Endothelial cell of umbilical vein (primary cell): Measurements from ENCODE around the gene FAM3D. TPM values are rescaled to one million over a fixed set of nuclear protein-coding genes. Genes with fewer than 3 reads are reported as not detected.
A peak's percentile ranks its signal among the peaks of the same experiment; 100 is the strongest.

ENCODE experiments used
- BruUV-seq: library from RNA; stranded (reverse); fragments of 400-500 nt; replicated peaks from 2 replicates; lab custom pipeline; 2021; lab: Mats Ljungman, UMichigan
- CTCF ChIA-PET: fragments of 300-600, 350-600 bp; sonication (Branson Sonifier 250); formaldehyde crosslinking; loops from one replicate; lab custom pipeline; 2021; ENCODE audit warnings: antibody characterized with exemption, inconsistent platforms; lab: Charles Lee
- POLR2A ChIA-PET: fragments of 300-600, 350-600 bp; sonication (Branson Sonifier 250); formaldehyde crosslinking; loops from one replicate; lab custom pipeline; 2021; ENCODE audit warnings: antibody characterized with exemption, inconsistent platforms; lab: Charles Lee
- DNase-seq: peaks from one replicate; pipeline ENCODE4 v3.0.0-alpha.2; 2011; ENCODE audit warnings: low read depth, low spot score
- FAIRE-seq: peaks from 2 replicates; lab custom pipeline; 2011; peaks lifted over from hg19 to GRCh38; lab: Jason Lieb, UNC
- H2AFZ ChIP-seq: 2 replicates; pipeline ENCODE4 v1.6.0; 2012; ENCODE audit warnings: low read depth, low read length, control low read depth, inconsistent platforms
- H3K27ac ChIP-seq: 2 replicates; pipeline ENCODE4 v1.5.1; 2011; ENCODE audit warnings: low read depth, mild to moderate bottlenecking, control low read depth, low read length, moderate library complexity; ENCODE audit not compliant: insufficient read depth
- H3K27me3 ChIP-seq, 2 experiments: 2 replicates each; pipeline versions ENCODE4 v1.6.0 to v1.6.1; 2011; ENCODE audit warnings: low read length in 2 of 2, mixed read lengths in 1 of 2; ENCODE audit not compliant: control insufficient read depth in 2 of 2, insufficient read depth in 2 of 2
- H3K36me3 ChIP-seq, 2 experiments: 2 replicates in 1 of 2; 3 replicates in 1 of 2; pipeline ENCODE4 v1.5.1; 2011; ENCODE audit warnings: low read length in 2 of 2, mild to moderate bottlenecking in 1 of 2, moderate library complexity in 1 of 2; ENCODE audit not compliant: control insufficient read depth in 2 of 2, insufficient read depth in 2 of 2; ENCODE audit errors: extremely low read depth in 1 of 2
- H3K4me1 ChIP-seq: 3 replicates; pipeline ENCODE4 v1.5.1; 2011; ENCODE audit warnings: mild to moderate bottlenecking, low read length; ENCODE audit not compliant: control insufficient read depth, insufficient read depth; ENCODE audit errors: extremely low read depth
- H3K4me2 ChIP-seq: 2 replicates; pipeline ENCODE4 v1.6.1; 2011; ENCODE audit warnings: low read length, control low read depth, mixed read lengths; ENCODE audit not compliant: insufficient read depth
- H3K4me3 ChIP-seq, 3 experiments: fragments of 200-600 bp in 1 of 3; sonication (generic), shearing (Covaris generic) in 1 of 3; replicated peaks in 1 of 3; 2 replicates each; pipeline ENCODE4 v1.5.1; 2011 to 2016; ENCODE audit warnings: control low read depth in 3 of 3, low read length in 3 of 3, mild to moderate bottlenecking in 2 of 3, inconsistent platforms in 1 of 3, low read depth in 1 of 3, moderate library complexity in 1 of 3; ENCODE audit not compliant: insufficient read depth in 1 of 3
- H3K79me2 ChIP-seq: 2 replicates; pipeline ENCODE4 v1.6.0; 2012; ENCODE audit warnings: low read length, inconsistent platforms; ENCODE audit not compliant: control insufficient read depth, insufficient read depth
- H3K9ac ChIP-seq: replicated peaks from 2 replicates; pipeline ENCODE3; 2011; ENCODE audit warnings: low read length, control low read depth; ENCODE audit not compliant: insufficient read depth; ENCODE audit errors: extremely low read depth
- H3K9me1 ChIP-seq: replicated peaks from 3 replicates; pipeline ENCODE4 v1.6.0; 2011; ENCODE audit warnings: mild to moderate bottlenecking, low read length; ENCODE audit not compliant: control insufficient read depth, insufficient read depth; ENCODE audit errors: extremely low read depth
- H3K9me3 ChIP-seq: replicated peaks from 2 replicates; pipeline ENCODE4 v1.5.1; 2012; ENCODE audit warnings: low read length, inconsistent platforms; ENCODE audit not compliant: control insufficient read depth, insufficient read depth
- H4K20me1 ChIP-seq: replicated peaks from 2 replicates; pipeline ENCODE3; 2011; ENCODE audit warnings: mild to moderate bottlenecking, low read length; ENCODE audit not compliant: control insufficient read depth, insufficient read depth; ENCODE audit errors: extremely low read depth
- CTCF ChIP-seq, 2 donors: IDR thresholded peaks; 1 replicate in 1 of 2; 2 replicates in 1 of 2; pipeline ENCODE4 v1.5.1; 2011; ENCODE audit warnings: low read length in 2 of 2, mild to moderate bottlenecking in 2 of 2, moderate library complexity in 2 of 2, control low read depth in 1 of 2, inconsistent platforms in 1 of 2, low read depth in 1 of 2; ENCODE audit not compliant: insufficient read depth in 1 of 2; ENCODE audit errors: extremely low read depth in 1 of 2
- EZH2 ChIP-seq: IDR thresholded peaks from 2 replicates; pipeline ENCODE4 v1.6.1; 2012; ENCODE audit warnings: borderline replicate concordance, low read depth, mild to moderate bottlenecking, moderate library complexity, low read length, inconsistent platforms; ENCODE audit not compliant: severe bottlenecking
- FOS ChIP-seq: IDR thresholded peaks from 2 replicates; pipeline ENCODE4 v1.6.1; 2011; ENCODE audit warnings: mild to moderate bottlenecking, low read length, moderate library complexity, borderline replicate concordance; ENCODE audit not compliant: insufficient read depth
- GATA2 ChIP-seq: IDR thresholded peaks from 2 replicates; pipeline ENCODE4 v1.7.0; 2011; ENCODE audit warnings: low read depth, mild to moderate bottlenecking, moderate library complexity, mixed read lengths, low read length; ENCODE audit not compliant: insufficient read length, insufficient read depth
- JUN ChIP-seq: IDR thresholded peaks from 2 replicates; pipeline ENCODE4 v1.6.1; 2011; ENCODE audit warnings: borderline replicate concordance, low read depth; ENCODE audit not compliant: insufficient read length, insufficient read depth
- MAX ChIP-seq: IDR thresholded peaks from 2 replicates; pipeline ENCODE4 v1.6.1; 2011; ENCODE audit not compliant: insufficient read depth, insufficient read length
- MYC ChIP-seq: IDR thresholded peaks from one replicate; pipeline ENCODE4 v1.6.1; 2011; ENCODE audit warnings: mild to moderate bottlenecking, low read depth, low read length
- POLR2A ChIP-seq: IDR thresholded peaks from 2 replicates; pipeline ENCODE4 v1.6.1; 2012; ENCODE audit warnings: low read depth, mild to moderate bottlenecking, control low read depth, low read length
- POLR2AphosphoS5 ChIP-seq: IDR thresholded peaks from 2 replicates; pipeline ENCODE4 v1.6.1; 2012; ENCODE audit warnings: low read depth, mild to moderate bottlenecking, control low read depth, low read length, moderate library complexity; ENCODE audit not compliant: insufficient read depth
- dilution Hi-C: fragments of 300-500 bp; cut with MboI; formaldehyde crosslinking; loops from one replicate; pipeline ENCODE4 v1.15.0; 2019; ENCODE audit warnings: low sequenced_read_pairs; ENCODE audit not compliant: extremely low pct_ligation_motif_present
- intact Hi-C: fragments of 100-400 bp; cut with micrococcal nuclease; formaldehyde crosslinking; loops from one replicate; pipeline ENCODE4 v1.10.0; 2022
- polyA plus RNA-seq, 4 experiments: library from polyadenylated mRNA; depleted of rRNA in 3 of 4; stranded (reverse) in 3 of 4; unstranded in 1 of 4; fragments of >200 nt; gene quantifications; 2 replicates each; pipeline versions ENCODE4 v1.2.1 to v1.2.3, GENCODE V29; 2011 to 2012; ENCODE audit warnings: missing spikeins in 1 of 4
- total RNA-seq: library from RNA; stranded (reverse); gene quantifications from 2 replicates; pipeline ENCODE4 v1.2.3, GENCODE V29; 2021

The FAM3D gene
- total and polyA plus RNA-seq, 2 donors (not counting 3 experiments of a cell fraction or from before 2014, with no cell fraction given), result 0.12 TPM; not detected in 1

GRCh38 chr3:58651276-58651675 is 15.3 kb downstream of the FAM3D start:
- Histone ChIP-seq H3K4me3 (no peak overlapping the region), H3K9ac (no peak overlapping the region), H2AFZ (no peak overlapping the region), H3K9me1 (no peaks in the 10 kb centered on the region), H3K79me2 (no peaks in the 10 kb centered on the region), H3K9me3 (no peaks in the 10 kb centered on the region), H3K27me3 (no peaks in the 10 kb centered on the region), H3K4me1 (peaks cover 23% of the 10 kb centered on the region), H3K4me2 (peak overlapping the region; percentile 64), H3K27ac (peak overlapping the region; percentile 66), H3K36me3 (no peaks in the 10 kb centered on the region), H4K20me1 (no peaks in the 10 kb centered on the region)
- ChIA-PET CTCF (no interaction called here), POLR2A (no interaction called here)
- dilution Hi-C loops, result no loop called here
- FAIRE-seq (peak; percentile 99), DNase-seq (peak; percentile 92)
- BruUV-seq, result no TSS peak
- TF ChIP-seq JUN (peak; percentile 80), FOS (peak; percentile 72), GATA2 (no peak), POLR2A (no peak), POLR2AphosphoS5 (peak; percentile 15), EZH2 (no peak), CTCF (IDR thresholded peaks at IDR 0.05; ENCODE audit: extremely low read depth in 1 of 2, insufficient read depth in 1 of 2, low read depth in 1 of 2, low read length in 2 of 2) (no peak), MAX (peak; percentile 76), MYC (no peak)
- intact Hi-C loops, result loop anchor here (1.0 to 2.0 kb wide), 2 partner anchors 8 to 16 kb away; partner anchors contain the start of gene FAM3D
